HFFc6 (cell line): ENCODE measurements around the gene FTSJ1. TPM values are rescaled to one million over a fixed set of nuclear protein-coding genes. Genes with fewer than 3 reads are reported as not detected.
"Not testable (repeated sequence)": the region's sequence is repeated elsewhere in the genome, so short reads cannot be mapped to it uniquely, and the experiment has no call there.

Experiments used
- DNase-seq: peaks from one replicate; pipeline ENCODE4 v3.0.0-alpha.2; 2018
- H3K27ac Mint-ChIP-seq: 2 replicates; pipeline ENCODE4 v1.8.0; 2020; ENCODE audit warnings: mild to moderate bottlenecking, mixed read lengths
- H3K27me3 Mint-ChIP-seq: 2 replicates; pipeline ENCODE4 v1.8.0; 2021; ENCODE audit warnings: mild to moderate bottlenecking, moderate library complexity, mixed read lengths; ENCODE audit not compliant: insufficient read depth
- H3K36me3 Mint-ChIP-seq: 2 replicates; pipeline ENCODE4 v1.8.0; 2021; ENCODE audit warnings: low read depth, mixed read lengths
- H3K4me1 Mint-ChIP-seq: 2 replicates; pipeline ENCODE4 v1.8.0; 2020; ENCODE audit warnings: low read depth, mixed read lengths
- H3K4me3 Mint-ChIP-seq: 2 replicates; pipeline ENCODE4 v1.8.0; 2020; ENCODE audit warnings: mild to moderate bottlenecking, moderate library complexity, mixed read lengths
- H3K9me3 Mint-ChIP-seq: 2 replicates; pipeline ENCODE4 v1.8.0; 2020; ENCODE audit warnings: mild to moderate bottlenecking, mixed read lengths
- long read RNA-seq: library from polyadenylated mRNA; unstranded; transcript quantifications from one replicate; pipeline ENCODE4 v2.0.0, GENCODE V29; 2019
- total RNA-seq, 6 experiments: library from RNA; stranded (reverse); fragmentation: NEBNext Ultra II Directional; extraction: Animal tissue kit (Norgen Biotek cat#: 25700); gene quantifications; 2 replicates in 1 of 6; 3 replicates in 5 of 6; pipeline ENCODE4 v1.2.3, GENCODE V29; 2021
- TF ChIP-seq, protein P1 (sequence below): fragments of 200-600 bp; sonication (generic); IDR thresholded peaks from 2 replicates; pipeline ENCODE4 v1.5.0; 2021; ENCODE audit warnings: antibody characterized with exemption, mild to moderate bottlenecking

FTSJ1 gene, protein sequence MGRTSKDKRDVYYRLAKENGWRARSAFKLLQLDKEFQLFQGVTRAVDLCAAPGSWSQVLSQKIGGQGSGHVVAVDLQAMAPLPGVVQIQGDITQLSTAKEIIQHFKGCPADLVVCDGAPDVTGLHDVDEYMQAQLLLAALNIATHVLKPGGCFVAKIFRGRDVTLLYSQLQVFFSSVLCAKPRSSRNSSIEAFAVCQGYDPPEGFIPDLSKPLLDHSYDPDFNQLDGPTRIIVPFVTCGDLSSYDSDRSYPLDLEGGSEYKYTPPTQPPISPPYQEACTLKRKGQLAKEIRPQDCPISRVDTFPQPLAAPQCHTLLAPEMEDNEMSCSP
- total RNA-seq, result 10 to 100 TPM; 51.5 to 66.7 (median 59.7) TPM
- long read RNA-seq, transcript FTSJ1-202 (13 exons, 1,892 nt), result major isoform, 16 of 62 reads
- long read RNA-seq, partial matches to known transcripts, result 15 of 62 reads
- long read RNA-seq, other reads (novel, unspliced or antisense), result 31 of 62 reads

- Mint-ChIP-seq H3K36me3 (peaks cover 15% of the 10 kb centered on the region; the same call in 1 of the 2 replicates), H3K4me1 (peaks cover 12% of the 10 kb centered on the region), H3K9me3 (no peaks in the 10 kb centered on the region), H3K4me3 (peak within 1 kb of the TSS; percentile 90), H3K27me3 (peaks cover 2% of the 10 kb centered on the region), H3K27ac (peak within 1 kb of the TSS; percentile 94)
- TF ChIP-seq, protein P1, sequence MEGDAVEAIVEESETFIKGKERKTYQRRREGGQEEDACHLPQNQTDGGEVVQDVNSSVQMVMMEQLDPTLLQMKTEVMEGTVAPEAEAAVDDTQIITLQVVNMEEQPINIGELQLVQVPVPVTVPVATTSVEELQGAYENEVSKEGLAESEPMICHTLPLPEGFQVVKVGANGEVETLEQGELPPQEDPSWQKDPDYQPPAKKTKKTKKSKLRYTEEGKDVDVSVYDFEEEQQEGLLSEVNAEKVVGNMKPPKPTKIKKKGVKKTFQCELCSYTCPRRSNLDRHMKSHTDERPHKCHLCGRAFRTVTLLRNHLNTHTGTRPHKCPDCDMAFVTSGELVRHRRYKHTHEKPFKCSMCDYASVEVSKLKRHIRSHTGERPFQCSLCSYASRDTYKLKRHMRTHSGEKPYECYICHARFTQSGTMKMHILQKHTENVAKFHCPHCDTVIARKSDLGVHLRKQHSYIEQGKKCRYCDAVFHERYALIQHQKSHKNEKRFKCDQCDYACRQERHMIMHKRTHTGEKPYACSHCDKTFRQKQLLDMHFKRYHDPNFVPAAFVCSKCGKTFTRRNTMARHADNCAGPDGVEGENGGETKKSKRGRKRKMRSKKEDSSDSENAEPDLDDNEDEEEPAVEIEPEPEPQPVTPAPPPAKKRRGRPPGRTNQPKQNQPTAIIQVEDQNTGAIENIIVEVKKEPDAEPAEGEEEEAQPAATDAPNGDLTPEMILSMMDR, result no peak
- peak; percentile 94 for DNase-seq
These were observed at the start of gene FTSJ1 for GRCh38 chrX:48475774-48476577. Gene FTSJ1 (plus strand): TSS chrX:48476199. CDS start chrX:48478048, 1,849 bp downstream.

- H3K27ac Mint-ChIP-seq, H3K27me3 Mint-ChIP-seq, H3K4me1 Mint-ChIP-seq, H3K36me3 Mint-ChIP-seq, DNase-seq, H3K9me3 Mint-ChIP-seq, H3K4me3 Mint-ChIP-seq: not testable (repeated sequence)
These were observed 48.8 kb upstream of the FTSJ1 start for GRCh38 chrX:48427027-48427716.

GRCh38 chrX:48429606-48430005 is 46.4 kb upstream of the FTSJ1 start:
- H3K4me1 Mint-ChIP-seq, H3K27ac Mint-ChIP-seq, H3K36me3 Mint-ChIP-seq, H3K9me3 Mint-ChIP-seq, H3K4me3 Mint-ChIP-seq, H3K27me3 Mint-ChIP-seq, DNase-seq: not testable (repeated sequence)

DNA sequence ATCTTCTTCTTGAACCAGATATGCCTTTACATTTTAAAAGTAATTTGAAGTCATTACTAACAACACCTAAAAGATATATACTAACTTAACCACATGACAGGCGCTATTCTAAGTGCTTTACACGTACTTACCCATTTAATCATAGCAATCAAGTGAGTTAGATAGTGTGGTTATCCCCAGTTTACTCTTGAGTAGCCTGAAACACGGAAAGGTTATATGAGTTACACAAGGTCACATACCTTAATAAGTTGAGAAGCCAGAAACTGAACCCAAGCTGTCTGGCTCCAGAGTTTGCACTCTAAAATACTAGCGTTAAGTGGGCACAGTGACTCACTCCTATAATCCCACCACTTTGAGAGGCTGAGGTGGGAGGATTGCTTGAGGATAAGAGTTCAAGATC is 45.8 kb upstream of the FTSJ1 start:
- peaks cover 10% of the 10 kb centered on the region; the same call in 1 of the 2 replicates for H3K9me3 Mint-ChIP-seq
- not testable (repeated sequence) for H3K4me3 Mint-ChIP-seq, H3K27me3 Mint-ChIP-seq, H3K36me3 Mint-ChIP-seq, H3K4me1 Mint-ChIP-seq, DNase-seq, H3K27ac Mint-ChIP-seq

DNA sequence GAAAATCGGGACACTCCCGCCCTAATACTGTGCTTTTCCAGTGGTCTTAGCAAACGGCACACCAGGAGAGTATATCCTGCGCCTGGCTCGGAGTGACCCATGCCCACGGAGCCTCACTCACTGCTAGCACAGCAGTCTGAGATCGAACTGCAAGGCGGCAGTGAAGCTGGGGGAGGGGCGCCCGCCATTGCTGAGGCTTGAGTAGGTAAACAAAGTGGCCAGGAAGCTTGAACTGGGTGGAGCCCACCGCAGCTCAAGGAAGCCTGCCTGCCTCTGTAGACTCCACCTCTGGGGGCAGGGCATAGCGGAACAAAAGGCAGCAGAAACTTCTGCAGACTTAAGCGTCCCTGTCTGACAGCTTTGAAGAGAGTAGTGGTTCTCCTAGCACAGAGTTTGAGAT is 42.3 kb upstream of the FTSJ1 start:
- H3K36me3 Mint-ChIP-seq, H3K27me3 Mint-ChIP-seq, DNase-seq, H3K27ac Mint-ChIP-seq, H3K4me3 Mint-ChIP-seq, H3K4me1 Mint-ChIP-seq: not testable (repeated sequence)
- peaks cover 15% of the 10 kb centered on the region; the same call in 1 of the 2 replicates for H3K9me3 Mint-ChIP-seq

- not testable (repeated sequence) for H3K4me1 Mint-ChIP-seq, H3K4me3 Mint-ChIP-seq, H3K27ac Mint-ChIP-seq, H3K36me3 Mint-ChIP-seq, DNase-seq, H3K9me3 Mint-ChIP-seq
- peaks cover 10% of the 10 kb centered on the region for H3K27me3 Mint-ChIP-seq
These were observed 28.8 kb upstream of the FTSJ1 start for GRCh38 chrX:48447201-48447600.

GRCh38 chrX:48450076-48450475 is 25.9 kb upstream of the FTSJ1 start:
- Mint-ChIP-seq H3K9me3 (no peaks in the 10 kb centered on the region), H3K4me1 (no peaks in the 10 kb centered on the region), H3K4me3 (no peak overlapping the region), H3K27ac (no peak overlapping the region), H3K27me3 (no peaks in the 10 kb centered on the region; the same call in 1 of the 2 replicates), H3K36me3 (no peaks in the 10 kb centered on the region)
- TF ChIP-seq, protein P1, result no peak
- no peak for DNase-seq
